OCI-LY3 (cell line): ENCODE data around the gene ZNF444.

Source experiments
- H2AFZ ChIP-seq: fragments of 200-600, 300-600 bp; shearing (Covaris generic); 2 replicates; pipeline ENCODE4 v1.6.0; 2014; ENCODE audit warnings: antibody characterized with exemption, low read depth, low read length
- H3K27ac ChIP-seq: fragments of 200-600, 300-600 bp; sonication (generic); 2 replicates; pipeline ENCODE4 v1.5.1; 2014; ENCODE audit warnings: mild to moderate bottlenecking, low read length, moderate library complexity, mixed read lengths
- H3K27me3 ChIP-seq: fragments of 200-600, 300-600 bp; sonication (generic); 2 replicates; pipeline ENCODE4 v1.6.1; 2014; ENCODE audit warnings: low read depth, low read length, mixed read lengths
- H3K36me3 ChIP-seq: fragments of 200-600, 300-600 bp; sonication (generic); replicated peaks from 2 replicates; pipeline ENCODE3; 2014; ENCODE audit warnings: low read depth, low read length, mixed read lengths
- H3K4me1 ChIP-seq: fragments of 300-600, 200-600 bp; sonication (generic); 2 replicates; pipeline ENCODE4 v1.6.1; 2014; ENCODE audit warnings: low read length, mixed read lengths
- H3K4me2 ChIP-seq: fragments of 200-600, 300-600 bp; sonication (generic); 2 replicates; pipeline ENCODE4 v1.6.1; 2014; ENCODE audit warnings: low read length, mixed read lengths
- H3K4me3 ChIP-seq: fragments of 300-600, 200-600 bp; sonication (generic); 2 replicates; pipeline ENCODE4 v1.5.1; 2014; ENCODE audit warnings: antibody characterized with exemption, mild to moderate bottlenecking, low read length, moderate library complexity
- H3K79me2 ChIP-seq: fragments of 300-600, 200-600 bp; shearing (Covaris generic); 2 replicates; pipeline ENCODE4 v1.6.1; 2014; ENCODE audit warnings: mild to moderate bottlenecking, low read length, mixed read lengths
- H3K9ac ChIP-seq: fragments of 300-600, 200-600 bp; shearing (Covaris generic); 2 replicates; pipeline ENCODE4 v1.6.0; 2014; ENCODE audit warnings: mild to moderate bottlenecking, low read length, moderate library complexity
- H3K9me3 ChIP-seq: fragments of 200-600, 300-600 bp; shearing (Covaris generic); 2 replicates; pipeline ENCODE4 v1.6.1; 2014; ENCODE audit warnings: low read length, mixed read lengths; ENCODE audit not compliant: insufficient read depth
- H4K20me1 ChIP-seq: fragments of 200-600, 300-600 bp; sonication (generic); 2 replicates; pipeline ENCODE4 v1.6.1; 2016; ENCODE audit warnings: low read length, mixed read lengths; ENCODE audit not compliant: insufficient read depth
- CTCF ChIP-seq: fragments of 200-600, 300-600 bp; sonication (generic); IDR thresholded peaks from 2 replicates; pipeline ENCODE4 v1.5.1; 2014; ENCODE audit warnings: antibody characterized with exemption, low read length, low read depth
- EZH2phosphoT487 ChIP-seq: fragments of 200-600 bp; shearing (Covaris generic); IDR thresholded peaks from 2 replicates; pipeline ENCODE4 v1.6.1; 2018; ENCODE audit warnings: antibody characterized with exemption, mixed run types, low read depth

Gene ZNF444

GRCh38 chr19:56132316-56132822 is 8.7 kb upstream of the ZNF444 start:
- H3K27me3 ChIP-seq: no peaks in the 10 kb centered on the region
- no peak overlapping the region for H3K4me2 ChIP-seq
- H3K9me3 ChIP-seq: no peaks in the 10 kb centered on the region
- H3K79me2 ChIP-seq: no peaks in the 10 kb centered on the region
- no peak overlapping the region for H3K4me3 ChIP-seq
- H3K27ac ChIP-seq: no peak overlapping the region
- H2AFZ ChIP-seq: no peak overlapping the region
- no peak overlapping the region for H3K9ac ChIP-seq
- no peaks in the 10 kb centered on the region for H3K36me3 ChIP-seq
- TF ChIP-seq EZH2phosphoT487 (no peak), CTCF (no peak)
- peaks cover 13% of the 10 kb centered on the region for H3K4me1 ChIP-seq
- no peaks in the 10 kb centered on the region for H4K20me1 ChIP-seq

- Histone ChIP-seq H3K79me2 (no peaks in the 10 kb centered on the region), H3K4me1 (peaks cover 13% of the 10 kb centered on the region), H3K27me3 (no peaks in the 10 kb centered on the region), H3K36me3 (no peaks in the 10 kb centered on the region), H3K9me3 (no peaks in the 10 kb centered on the region), H3K9ac (peak overlapping the region; percentile 38; the same call in 1 of the 2 replicates), H3K27ac (peak overlapping the region; percentile 20; the same call in 1 of the 2 replicates), H3K4me2 (peak overlapping the region; percentile 59), H4K20me1 (no peaks in the 10 kb centered on the region), H2AFZ (peak overlapping the region; percentile 69), H3K4me3 (peak overlapping the region; percentile 2; the same call in 1 of the 2 replicates)
- TF ChIP-seq EZH2phosphoT487: no peak
- TF ChIP-seq CTCF: no peak
These were observed 7.0 kb upstream of the ZNF444 start for GRCh38 chr19:56133858-56134653.

- H3K27me3 ChIP-seq: no peaks in the 10 kb centered on the region
- TF ChIP-seq CTCF (no peak), EZH2phosphoT487 (no peak)
- peak overlapping the region; percentile 69; the same call in 1 of the 2 replicates for H2AFZ ChIP-seq
- H3K9me3 ChIP-seq: no peaks in the 10 kb centered on the region
- H3K36me3 ChIP-seq: no peaks in the 10 kb centered on the region
- no peaks in the 10 kb centered on the region for H3K79me2 ChIP-seq
- no peaks in the 10 kb centered on the region for H4K20me1 ChIP-seq
- no peak overlapping the region for H3K4me3 ChIP-seq
- no peak overlapping the region for H3K4me2 ChIP-seq
- no peak overlapping the region for H3K27ac ChIP-seq
- no peak overlapping the region for H3K9ac ChIP-seq
- peaks cover 13% of the 10 kb centered on the region for H3K4me1 ChIP-seq
These were observed 6.5 kb upstream of the ZNF444 start for GRCh38 chr19:56134654-56134921.

GRCh38 chr19:56136362-56136761 is 4.7 kb upstream of the ZNF444 start:
- no peak overlapping the region for H3K4me3 ChIP-seq
- H3K79me2 ChIP-seq: peaks cover 6% of the 10 kb centered on the region; the same call in 1 of the 2 replicates
- no peak overlapping the region for H3K9ac ChIP-seq
- H3K27ac ChIP-seq: no peak overlapping the region
- TF ChIP-seq CTCF: no peak
- no peak for TF ChIP-seq EZH2phosphoT487
- no peak overlapping the region for H3K4me2 ChIP-seq
- no peaks in the 10 kb centered on the region for H4K20me1 ChIP-seq
- H3K27me3 ChIP-seq: no peaks in the 10 kb centered on the region
- no peaks in the 10 kb centered on the region for H3K9me3 ChIP-seq
- no peak overlapping the region for H2AFZ ChIP-seq
- no peaks in the 10 kb centered on the region for H3K36me3 ChIP-seq
- H3K4me1 ChIP-seq: peaks cover 20% of the 10 kb centered on the region
